Gastrocnemius medialis (tissue), 4 donors: ENCODE results near the gene ZNF442.

Source experiments
- POLR2A ChIP-seq, 2 donors: fragments of 450-650 bp; IDR thresholded peaks; one replicate each; pipeline ENCODE4 v1.6.1; 2017; ENCODE audit warnings: antibody characterized with exemption in 2 of 2, mild to moderate bottlenecking in 2 of 2, moderate library complexity in 2 of 2
- TF ChIP-seq, protein P1 (sequence below), 5 experiments: fragments of 450-650 bp in 3 of 5; fragments of 200-600 bp in 2 of 5; sonication (generic) in 2 of 5; IDR thresholded peaks in 4 of 5; conservative IDR thresholded peaks in 1 of 5; 1 replicate in 4 of 5; 2 replicates in 1 of 5; pipeline ENCODE4 v1.5.1; 2016 to 2019; ENCODE audit warnings: antibody characterized with exemption in 5 of 5, mild to moderate bottlenecking in 3 of 5, moderate library complexity in 3 of 5

GRCh38 chr19:12379732-12380443 lies 14.4 kb upstream of the ZNF442 start:
- TF ChIP-seq, protein P1, sequence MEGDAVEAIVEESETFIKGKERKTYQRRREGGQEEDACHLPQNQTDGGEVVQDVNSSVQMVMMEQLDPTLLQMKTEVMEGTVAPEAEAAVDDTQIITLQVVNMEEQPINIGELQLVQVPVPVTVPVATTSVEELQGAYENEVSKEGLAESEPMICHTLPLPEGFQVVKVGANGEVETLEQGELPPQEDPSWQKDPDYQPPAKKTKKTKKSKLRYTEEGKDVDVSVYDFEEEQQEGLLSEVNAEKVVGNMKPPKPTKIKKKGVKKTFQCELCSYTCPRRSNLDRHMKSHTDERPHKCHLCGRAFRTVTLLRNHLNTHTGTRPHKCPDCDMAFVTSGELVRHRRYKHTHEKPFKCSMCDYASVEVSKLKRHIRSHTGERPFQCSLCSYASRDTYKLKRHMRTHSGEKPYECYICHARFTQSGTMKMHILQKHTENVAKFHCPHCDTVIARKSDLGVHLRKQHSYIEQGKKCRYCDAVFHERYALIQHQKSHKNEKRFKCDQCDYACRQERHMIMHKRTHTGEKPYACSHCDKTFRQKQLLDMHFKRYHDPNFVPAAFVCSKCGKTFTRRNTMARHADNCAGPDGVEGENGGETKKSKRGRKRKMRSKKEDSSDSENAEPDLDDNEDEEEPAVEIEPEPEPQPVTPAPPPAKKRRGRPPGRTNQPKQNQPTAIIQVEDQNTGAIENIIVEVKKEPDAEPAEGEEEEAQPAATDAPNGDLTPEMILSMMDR (IDR thresholded peaks at IDR 0.05 in 4 of 5, conservative IDR thresholded peaks at IDR 0.05 in 1 of 5), result no peak
- TF ChIP-seq POLR2A (IDR thresholded peaks at IDR 0.05), result no peak
